GM12878 (cell line): ENCODE measurements around the gene SYNJ2. TPM values are rescaled to one million over a fixed set of nuclear protein-coding genes. Genes with fewer than 3 reads are reported as not detected.

Experiments used
- BCL11A ChIP-seq: IDR thresholded peaks from 2 replicates; pipeline ENCODE4 v1.6.1; 2011; ENCODE audit warnings: low read depth, low read length
- CBX5 ChIP-seq: sonication (generic); IDR thresholded peaks from 2 replicates; pipeline ENCODE4 v1.6.1; 2016; ENCODE audit warnings: low read depth, moderate library complexity, mild to moderate bottlenecking, inconsistent platforms
- CEBPB ChIP-seq, 2 experiments: fragments of 150-350 bp in 1 of 2; IDR thresholded peaks; 2 replicates each; pipeline ENCODE4 v1.6.1; 2012 to 2014; ENCODE audit warnings: low read depth in 2 of 2, low read length in 2 of 2, borderline replicate concordance in 1 of 2, inconsistent platforms in 1 of 2
- CHD2 ChIP-seq: IDR thresholded peaks from 2 replicates; pipeline ENCODE4 v1.6.1; 2011; ENCODE audit warnings: low read depth, low read length, improper control_type of control experiment, borderline replicate concordance
- EGR1 ChIP-seq, 2 experiments: IDR thresholded peaks; 1 replicate in 1 of 2; 2 replicates in 1 of 2; pipeline ENCODE4 v1.6.1; 2011 to 2012; ENCODE audit warnings: low read depth in 2 of 2, low read length in 2 of 2, borderline replicate concordance in 1 of 2, mild to moderate bottlenecking in 1 of 2, moderate library complexity in 1 of 2
- FOXM1 ChIP-seq: IDR thresholded peaks from 2 replicates; pipeline ENCODE4 v1.6.1; 2012; ENCODE audit warnings: low read depth, mild to moderate bottlenecking, inconsistent platforms, low read length, moderate library complexity
- HDAC6 ChIP-seq: fragments of 200-600 bp; sonication (generic); IDR thresholded peaks from one replicate; pipeline ENCODE4 v1.8.0; 2017; ENCODE audit warnings: antibody characterized with exemption; ENCODE audit not compliant: unreplicated experiment
- IKZF1 ChIP-seq: fragments of 450-650 bp; conservative IDR thresholded peaks from 2 replicates; pipeline ENCODE4 v1.6.1; 2017; ENCODE audit warnings: antibody characterized with exemption, mild to moderate bottlenecking
- JUNB ChIP-seq: IDR thresholded peaks from 2 replicates; pipeline ENCODE4 v1.6.1; 2016; ENCODE audit warnings: antibody characterized with exemption, mild to moderate bottlenecking
- JUND ChIP-seq: IDR thresholded peaks from 2 replicates; pipeline ENCODE4 v1.6.1; 2012; ENCODE audit warnings: low read depth, mild to moderate bottlenecking, low read length, improper control_type of control experiment, moderate library complexity
- MEF2A ChIP-seq: IDR thresholded peaks from 2 replicates; pipeline ENCODE4 v1.6.1; 2011; ENCODE audit warnings: low read depth, mild to moderate bottlenecking, low read length, moderate library complexity; ENCODE audit not compliant: insufficient read depth
- NRF1 ChIP-seq: conservative IDR thresholded peaks from 2 replicates; pipeline ENCODE4 v1.6.1; 2011; ENCODE audit warnings: mild to moderate bottlenecking, low read depth, low read length, improper control_type of control experiment
- PAX8 ChIP-seq: fragments of 450-650 bp; IDR thresholded peaks from 2 replicates; pipeline ENCODE4 v1.6.1; 2017; ENCODE audit warnings: mild to moderate bottlenecking, moderate library complexity
- POLR2AphosphoS2 ChIP-seq: IDR thresholded peaks from 2 replicates; pipeline ENCODE4 v1.6.1; 2011; ENCODE audit warnings: low read depth, mild to moderate bottlenecking, low read length, improper control_type of control experiment, moderate library complexity
- RB1 ChIP-seq: fragments of 450-650 bp; formaldehyde crosslinking; IDR thresholded peaks from 2 replicates; pipeline ENCODE4 v1.6.1; 2017; ENCODE audit warnings: mild to moderate bottlenecking, borderline replicate concordance
- SP1 ChIP-seq: IDR thresholded peaks from one replicate; pipeline ENCODE4 v1.6.1; 2011; ENCODE audit warnings: low read depth, low read length
- SREBF2 ChIP-seq: IDR thresholded peaks from 2 replicates; pipeline ENCODE4 v1.6.1; 2012; ENCODE audit warnings: mild to moderate bottlenecking, low read length
- TCF7 ChIP-seq: IDR thresholded peaks from 2 replicates; pipeline ENCODE4 v1.6.1; 2014; ENCODE audit warnings: antibody characterized with exemption, borderline replicate concordance
- ZBED1 ChIP-seq: IDR thresholded peaks from 2 replicates; pipeline ENCODE4 v1.6.1; 2016; ENCODE audit warnings: borderline replicate concordance
- polyA plus RNA-seq, 11 experiments: library from polyadenylated mRNA; depleted of rRNA in 4 of 11; unstranded in 6 of 11; stranded (reverse) in 5 of 11; fragments of >200 nt; fragmentation: Nextera tagmentation in 4 of 11; fragmentation: Illumina TruSeq in 1 of 11; extraction: Ambion mirVana in 4 of 11; extraction: Trizol in 1 of 11; gene quantifications; 1 replicate in 1 of 11; 2 replicates in 10 of 11; pipeline versions ENCODE4 v1.2.1 to v1.2.3, GENCODE V29; 2011 to 2016; ENCODE audit warnings: inconsistent platforms in 2 of 11, missing spikeins in 2 of 11, low read depth in 1 of 11
- total RNA-seq, 4 experiments: library from RNA; depleted of rRNA in 3 of 4; stranded (reverse); fragments of >200 nt in 3 of 4; fragmentation: Illumina TruSeq in 1 of 4; extraction: Trizol in 1 of 4; gene quantifications; 2 replicates each; pipeline versions ENCODE4 v1.2.1 to v1.2.3, GENCODE V29; 2013 to 2021
- TF ChIP-seq, protein P1 (sequence below): fragments of 450-650 bp; conservative IDR thresholded peaks from 2 replicates; pipeline ENCODE4 v1.6.1; 2017; ENCODE audit warnings: mild to moderate bottlenecking, moderate library complexity
- TF ChIP-seq, protein P2 (sequence below): fragments of 450-650 bp; IDR thresholded peaks from 2 replicates; pipeline ENCODE4 v1.6.1; 2016; ENCODE audit warnings: mild to moderate bottlenecking
- TF ChIP-seq, protein P3 (sequence below): fragments of 450-650 bp; IDR thresholded peaks from 2 replicates; pipeline ENCODE4 v1.6.1; 2018; ENCODE audit warnings: borderline replicate concordance, mild to moderate bottlenecking; ENCODE audit not compliant: partially characterized antibody
- TF ChIP-seq, protein P4 (sequence below): fragments of 150-350 bp; IDR thresholded peaks from 2 replicates; pipeline ENCODE4 v1.6.1; 2014; ENCODE audit warnings: mild to moderate bottlenecking, low read depth, low read length

Gene SYNJ2
- total and polyA plus RNA-seq, 10 of the 15 experiments (the other 5 are each of a cell fraction or from before 2014, with no cell fraction given), result 0.11 to 1.8 (median 0.57) TPM

DNA sequence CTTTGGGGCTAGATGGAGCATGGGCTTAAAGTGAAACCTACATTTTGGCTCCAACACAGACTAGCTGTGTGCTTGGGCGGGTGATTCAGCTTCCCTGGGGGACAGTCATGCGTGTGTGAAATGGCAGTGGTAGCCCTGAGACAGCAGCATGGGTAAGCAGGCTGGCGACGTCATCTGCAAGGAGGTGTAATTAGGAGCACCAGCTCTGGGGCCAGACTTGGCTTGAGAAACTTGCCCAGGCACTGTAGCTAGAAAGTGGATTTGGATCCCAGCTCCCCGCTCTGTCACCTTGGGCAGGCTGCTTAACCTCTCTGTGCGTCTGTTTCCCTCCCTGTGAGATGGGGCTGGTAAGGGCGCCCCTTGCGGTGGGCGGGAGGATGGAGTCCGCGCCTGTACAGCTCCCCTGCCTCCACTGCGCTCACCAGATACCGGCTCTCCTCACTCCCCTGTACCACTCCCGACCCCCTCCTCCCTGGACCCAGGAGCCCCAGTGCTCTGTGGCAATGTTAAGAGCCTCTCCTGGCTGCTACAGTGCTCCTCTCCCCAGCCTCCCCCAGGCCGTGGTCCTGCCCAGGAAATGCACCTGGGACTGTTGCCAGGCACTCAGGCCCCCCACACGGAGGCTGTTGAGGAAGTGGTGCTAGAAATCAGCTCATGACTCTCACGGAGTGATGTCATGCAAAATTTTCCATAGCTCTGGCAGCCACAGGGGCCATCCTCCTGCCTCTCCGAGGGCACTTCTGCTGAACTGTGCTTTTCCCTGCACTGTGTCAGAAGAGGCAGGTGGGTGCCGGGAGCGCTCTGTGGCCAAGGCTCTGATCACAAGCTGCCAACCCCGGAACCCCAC lies 44.6 kb downstream of the SYNJ2 start (continued):
- TF ChIP-seq SP1 (no peak), JUNB (no peak), SREBF2 (no peak), CEBPB (IDR thresholded peaks at IDR 0.05; ENCODE audit: borderline replicate concordance in 1 of 2, low read depth in 2 of 2, low read length in 2 of 2) (no peak), MEF2A (no peak), CHD2 (no peak), CBX5 (no peak), NRF1 (no peak), PAX8 (no peak), POLR2AphosphoS2 (no peak), FOXM1 (no peak), HDAC6 (no peak), IKZF1 (peak; percentile 67), ZBED1 (no peak), JUND (0 out of 2 replicates have a peak, but pooled peaks have one; percentile 8), TCF7 (no peak), EGR1 (IDR thresholded peaks at IDR 0.05; ENCODE audit: borderline replicate concordance in 1 of 2, low read depth in 2 of 2, low read length in 2 of 2) (no peak), BCL11A (no peak), RB1 (no peak)
- TF ChIP-seq, protein P1, sequence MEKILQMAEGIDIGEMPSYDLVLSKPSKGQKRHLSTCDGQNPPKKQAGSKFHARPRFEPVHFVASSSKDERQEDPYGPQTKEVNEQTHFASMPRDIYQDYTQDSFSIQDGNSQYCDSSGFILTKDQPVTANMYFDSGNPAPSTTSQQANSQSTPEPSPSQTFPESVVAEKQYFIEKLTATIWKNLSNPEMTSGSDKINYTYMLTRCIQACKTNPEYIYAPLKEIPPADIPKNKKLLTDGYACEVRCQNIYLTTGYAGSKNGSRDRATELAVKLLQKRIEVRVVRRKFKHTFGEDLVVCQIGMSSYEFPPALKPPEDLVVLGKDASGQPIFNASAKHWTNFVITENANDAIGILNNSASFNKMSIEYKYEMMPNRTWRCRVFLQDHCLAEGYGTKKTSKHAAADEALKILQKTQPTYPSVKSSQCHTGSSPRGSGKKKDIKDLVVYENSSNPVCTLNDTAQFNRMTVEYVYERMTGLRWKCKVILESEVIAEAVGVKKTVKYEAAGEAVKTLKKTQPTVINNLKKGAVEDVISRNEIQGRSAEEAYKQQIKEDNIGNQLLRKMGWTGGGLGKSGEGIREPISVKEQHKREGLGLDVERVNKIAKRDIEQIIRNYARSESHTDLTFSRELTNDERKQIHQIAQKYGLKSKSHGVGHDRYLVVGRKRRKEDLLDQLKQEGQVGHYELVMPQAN, result no peak
- TF ChIP-seq, protein P2, sequence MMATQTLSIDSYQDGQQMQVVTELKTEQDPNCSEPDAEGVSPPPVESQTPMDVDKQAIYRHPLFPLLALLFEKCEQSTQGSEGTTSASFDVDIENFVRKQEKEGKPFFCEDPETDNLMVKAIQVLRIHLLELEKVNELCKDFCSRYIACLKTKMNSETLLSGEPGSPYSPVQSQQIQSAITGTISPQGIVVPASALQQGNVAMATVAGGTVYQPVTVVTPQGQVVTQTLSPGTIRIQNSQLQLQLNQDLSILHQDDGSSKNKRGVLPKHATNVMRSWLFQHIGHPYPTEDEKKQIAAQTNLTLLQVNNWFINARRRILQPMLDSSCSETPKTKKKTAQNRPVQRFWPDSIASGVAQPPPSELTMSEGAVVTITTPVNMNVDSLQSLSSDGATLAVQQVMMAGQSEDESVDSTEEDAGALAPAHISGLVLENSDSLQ, result no peak
- TF ChIP-seq, protein P3, sequence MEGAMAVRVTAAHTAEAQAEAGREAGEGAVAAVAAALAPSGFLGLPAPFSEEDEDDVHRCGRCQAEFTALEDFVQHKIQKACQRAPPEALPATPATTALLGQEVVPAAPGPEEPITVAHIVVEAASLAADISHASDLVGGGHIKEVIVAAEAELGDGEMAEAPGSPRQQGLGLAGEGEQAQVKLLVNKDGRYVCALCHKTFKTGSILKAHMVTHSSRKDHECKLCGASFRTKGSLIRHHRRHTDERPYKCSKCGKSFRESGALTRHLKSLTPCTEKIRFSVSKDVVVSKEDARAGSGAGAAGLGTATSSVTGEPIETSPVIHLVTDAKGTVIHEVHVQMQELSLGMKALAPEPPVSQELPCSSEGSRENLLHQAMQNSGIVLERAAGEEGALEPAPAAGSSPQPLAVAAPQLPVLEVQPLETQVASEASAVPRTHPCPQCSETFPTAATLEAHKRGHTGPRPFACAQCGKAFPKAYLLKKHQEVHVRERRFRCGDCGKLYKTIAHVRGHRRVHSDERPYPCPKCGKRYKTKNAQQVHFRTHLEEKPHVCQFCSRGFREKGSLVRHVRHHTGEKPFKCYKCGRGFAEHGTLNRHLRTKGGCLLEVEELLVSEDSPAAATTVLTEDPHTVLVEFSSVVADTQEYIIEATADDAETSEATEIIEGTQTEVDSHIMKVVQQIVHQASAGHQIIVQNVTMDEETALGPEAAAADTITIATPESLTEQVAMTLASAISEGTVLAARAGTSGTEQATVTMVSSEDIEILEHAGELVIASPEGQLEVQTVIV, result no peak
- TF ChIP-seq, protein P4, sequence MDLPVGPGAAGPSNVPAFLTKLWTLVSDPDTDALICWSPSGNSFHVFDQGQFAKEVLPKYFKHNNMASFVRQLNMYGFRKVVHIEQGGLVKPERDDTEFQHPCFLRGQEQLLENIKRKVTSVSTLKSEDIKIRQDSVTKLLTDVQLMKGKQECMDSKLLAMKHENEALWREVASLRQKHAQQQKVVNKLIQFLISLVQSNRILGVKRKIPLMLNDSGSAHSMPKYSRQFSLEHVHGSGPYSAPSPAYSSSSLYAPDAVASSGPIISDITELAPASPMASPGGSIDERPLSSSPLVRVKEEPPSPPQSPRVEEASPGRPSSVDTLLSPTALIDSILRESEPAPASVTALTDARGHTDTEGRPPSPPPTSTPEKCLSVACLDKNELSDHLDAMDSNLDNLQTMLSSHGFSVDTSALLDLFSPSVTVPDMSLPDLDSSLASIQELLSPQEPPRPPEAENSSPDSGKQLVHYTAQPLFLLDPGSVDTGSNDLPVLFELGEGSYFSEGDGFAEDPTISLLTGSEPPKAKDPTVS, result no peak
